ENCODE measurements around the gene NUP42.

Gene NUP42

GRCh38 chr7:23237000-23237399 lies 55.2 kb downstream of the NUP42 start:
- DNase-seq = no peak

DNA sequence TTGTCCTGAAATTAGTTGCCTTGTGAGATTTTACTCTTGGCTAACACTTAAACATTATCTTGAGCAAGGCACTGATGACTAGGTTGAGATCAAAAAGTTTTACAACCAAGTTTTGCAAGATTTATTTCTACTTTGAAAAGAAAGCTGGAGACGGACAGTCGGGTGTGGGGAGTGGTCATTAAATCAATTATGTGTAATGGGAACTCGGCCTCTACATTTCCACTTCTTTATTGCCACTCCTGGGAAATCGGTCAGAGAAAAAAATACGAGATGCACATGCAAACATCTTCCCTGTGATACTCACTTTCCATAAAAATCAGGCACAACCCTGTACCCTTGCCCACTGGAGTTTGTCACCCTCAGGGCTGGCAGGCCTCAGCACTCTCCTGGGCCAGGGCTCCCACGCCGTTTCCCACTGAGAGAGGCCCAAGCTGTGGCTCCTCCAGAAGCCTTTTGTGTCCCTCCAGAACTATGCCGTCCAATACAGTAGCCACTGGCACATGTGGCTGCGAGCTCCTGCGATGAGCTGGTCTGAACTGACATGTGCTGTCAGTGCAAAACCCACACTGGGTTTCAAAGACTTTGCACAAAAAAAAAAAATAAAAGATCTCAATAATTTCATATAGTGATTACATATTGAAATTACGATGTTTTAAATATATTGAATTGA lies 57.3 kb downstream of the NUP42 start:
- no peak for DNase-seq

- no peak for DNase-seq
Measured at GRCh38 chr7:23239698-23240097, 57.9 kb downstream of the NUP42 start.

GRCh38 chr7:23242321-23242720 lies 60.5 kb downstream of the NUP42 start:
- no peak for DNase-seq

GRCh38 chr7:23242935-23243334 lies 61.1 kb downstream of the NUP42 start:
- no peak for DNase-seq

DNA sequence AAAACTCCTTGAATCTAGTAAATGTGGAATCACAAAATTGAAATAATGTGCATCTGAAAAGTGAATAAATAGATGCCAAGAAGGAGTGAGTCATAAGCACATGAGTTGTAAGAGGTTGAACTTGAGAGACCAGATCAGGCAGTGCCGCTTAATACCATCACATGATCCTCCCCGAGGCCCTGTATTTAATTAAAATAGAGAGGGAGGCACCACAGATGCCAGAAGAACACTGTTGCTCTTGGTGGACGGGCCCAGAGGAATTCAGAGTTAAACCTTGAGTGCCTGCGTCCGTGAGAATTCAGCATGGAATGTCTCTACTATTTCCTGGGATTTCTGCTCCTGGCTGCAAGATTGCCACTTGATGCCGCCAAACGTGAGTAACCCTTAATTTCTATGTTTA lies 64.7 kb downstream of the NUP42 start, which contains the start of gene GPNMB:
GPNMB (plus strand) TSS at position 221 of the 400 bp plus-strand sequence; CDS start at position 304, 83 bp downstream.
- no peak for DNase-seq

DNA sequence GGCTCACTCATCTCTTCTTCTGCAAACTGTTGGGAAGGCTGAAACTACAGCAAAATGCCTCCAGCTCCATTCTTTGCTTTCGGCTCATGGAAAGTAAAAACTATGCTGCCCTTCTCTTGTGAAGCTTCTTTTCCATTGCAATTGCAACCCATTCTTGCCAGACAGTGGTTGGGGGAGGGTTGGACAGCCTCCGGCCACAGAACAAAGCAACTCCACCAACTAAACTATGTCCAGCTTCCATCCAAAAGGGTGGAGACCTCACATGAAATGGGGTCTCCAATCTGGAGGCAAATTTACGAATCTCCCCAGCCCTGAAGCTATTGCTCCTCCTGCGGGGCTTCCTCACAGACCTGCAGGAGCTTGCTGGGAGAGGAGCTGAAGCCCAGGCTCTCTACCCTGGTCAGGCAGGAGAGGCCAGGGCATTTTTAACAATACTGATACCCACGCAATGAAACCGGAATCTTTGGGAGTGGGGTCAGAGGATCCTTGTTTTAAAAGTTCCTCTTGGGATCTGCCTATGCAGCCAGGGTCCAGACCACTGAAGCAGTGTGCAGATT lies 65.3 kb downstream of the NUP42 start:
- DNase-seq = no peak

GRCh38 chr7:23247603-23248335 lies 65.9 kb downstream of the NUP42 start:
- no peak for DNase-seq

DNA sequence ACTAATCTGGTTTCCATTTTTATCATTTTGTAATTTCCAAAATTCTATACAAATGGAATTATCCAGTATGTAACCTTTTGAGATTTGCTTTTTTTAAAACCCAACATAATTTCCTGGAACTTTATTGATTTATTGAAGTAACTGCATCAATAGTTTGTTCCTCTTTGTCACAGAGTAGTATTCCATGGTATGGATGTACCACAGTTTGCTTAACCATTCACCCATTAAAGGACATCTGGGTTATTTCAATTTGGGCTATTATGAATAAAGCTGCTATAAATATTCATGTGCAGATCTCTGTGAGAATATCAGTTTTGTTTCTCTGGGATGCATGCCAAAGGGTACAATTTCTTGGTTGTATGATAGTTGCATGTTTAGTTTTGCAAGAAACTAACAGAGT lies 67.6 kb downstream of the NUP42 start:
- no peak for DNase-seq

All from NCI-H2081 (cell line).